ENCODE data around the gene PDE4A. TPM values are rescaled to one million over a fixed set of nuclear protein-coding genes. Genes with fewer than 3 reads are reported as not detected.

Gene PDE4A
- total RNA-seq, 1 experiment from 2014 or later: 3.7 TPM

DNA sequence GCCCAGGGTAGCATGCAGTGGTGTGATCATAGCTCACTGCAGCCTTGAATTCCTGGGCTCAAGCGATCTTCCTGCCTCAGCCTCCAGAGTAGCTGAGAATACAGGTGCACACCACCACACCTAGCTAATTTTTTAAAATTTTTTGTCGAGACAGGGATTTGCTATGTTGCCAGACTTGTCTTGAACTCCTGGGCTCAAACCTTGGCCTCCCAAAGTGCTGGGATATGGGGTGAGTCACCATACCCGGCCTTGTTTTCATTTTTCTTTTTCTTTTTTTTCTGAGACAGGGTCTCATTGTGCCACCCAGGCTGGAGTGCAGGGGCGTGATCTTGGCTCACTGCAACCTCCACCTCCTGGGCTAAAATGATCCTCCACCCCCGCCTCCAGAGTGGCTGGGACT is 44.1 kb downstream of the PDE4A start:
- intact Hi-C loops (cut with micrococcal nuclease; ENCODE audit: unreplicated experiment): no loop called here
- Histone ChIP-seq H3K4me3 (ENCODE audit: low read depth, low read length) (no peak overlapping the region), H3K9me3 (no peaks in the 10 kb centered on the region), H3K4me1 (no peaks in the 10 kb centered on the region), H3K36me3 (ENCODE audit: control insufficient read depth, insufficient read depth, low read length) (no peaks in the 10 kb centered on the region), H3K27me3 (replicated peaks; ENCODE audit: control insufficient read depth, insufficient read depth, low read length) (no peaks in the 10 kb centered on the region)
- Mint-ChIP-seq H3K27me3 (ENCODE audit: insufficient read depth, unreplicated experiment) (no peaks in the 10 kb centered on the region), H3K9me3 (ENCODE audit: unreplicated experiment) (no peaks in the 10 kb centered on the region), H3K4me1 (ENCODE audit: low read depth, unreplicated experiment) (no peaks in the 10 kb centered on the region), H3K27ac (ENCODE audit: unreplicated experiment) (no peak overlapping the region), H3K4me3 (ENCODE audit: unreplicated experiment) (no peak overlapping the region), H3K36me3 (ENCODE audit: insufficient read depth, unreplicated experiment) (no peaks in the 10 kb centered on the region)
- BruUV-seq (replicated peaks): no TSS peak
- CTCF ChIA-PET: no interaction called here
- DNase-seq: no peak
- TF ChIP-seq, protein P1, sequence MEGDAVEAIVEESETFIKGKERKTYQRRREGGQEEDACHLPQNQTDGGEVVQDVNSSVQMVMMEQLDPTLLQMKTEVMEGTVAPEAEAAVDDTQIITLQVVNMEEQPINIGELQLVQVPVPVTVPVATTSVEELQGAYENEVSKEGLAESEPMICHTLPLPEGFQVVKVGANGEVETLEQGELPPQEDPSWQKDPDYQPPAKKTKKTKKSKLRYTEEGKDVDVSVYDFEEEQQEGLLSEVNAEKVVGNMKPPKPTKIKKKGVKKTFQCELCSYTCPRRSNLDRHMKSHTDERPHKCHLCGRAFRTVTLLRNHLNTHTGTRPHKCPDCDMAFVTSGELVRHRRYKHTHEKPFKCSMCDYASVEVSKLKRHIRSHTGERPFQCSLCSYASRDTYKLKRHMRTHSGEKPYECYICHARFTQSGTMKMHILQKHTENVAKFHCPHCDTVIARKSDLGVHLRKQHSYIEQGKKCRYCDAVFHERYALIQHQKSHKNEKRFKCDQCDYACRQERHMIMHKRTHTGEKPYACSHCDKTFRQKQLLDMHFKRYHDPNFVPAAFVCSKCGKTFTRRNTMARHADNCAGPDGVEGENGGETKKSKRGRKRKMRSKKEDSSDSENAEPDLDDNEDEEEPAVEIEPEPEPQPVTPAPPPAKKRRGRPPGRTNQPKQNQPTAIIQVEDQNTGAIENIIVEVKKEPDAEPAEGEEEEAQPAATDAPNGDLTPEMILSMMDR (IDR thresholded peaks at IDR 0.05; ENCODE audit: insufficient read depth in 1 of 2, low read depth in 1 of 2, low read length in 1 of 2, severe bottlenecking in 1 of 2, unreplicated experiment in 1 of 2): no peak
- POLR2A ChIA-PET: no interaction called here

DNA sequence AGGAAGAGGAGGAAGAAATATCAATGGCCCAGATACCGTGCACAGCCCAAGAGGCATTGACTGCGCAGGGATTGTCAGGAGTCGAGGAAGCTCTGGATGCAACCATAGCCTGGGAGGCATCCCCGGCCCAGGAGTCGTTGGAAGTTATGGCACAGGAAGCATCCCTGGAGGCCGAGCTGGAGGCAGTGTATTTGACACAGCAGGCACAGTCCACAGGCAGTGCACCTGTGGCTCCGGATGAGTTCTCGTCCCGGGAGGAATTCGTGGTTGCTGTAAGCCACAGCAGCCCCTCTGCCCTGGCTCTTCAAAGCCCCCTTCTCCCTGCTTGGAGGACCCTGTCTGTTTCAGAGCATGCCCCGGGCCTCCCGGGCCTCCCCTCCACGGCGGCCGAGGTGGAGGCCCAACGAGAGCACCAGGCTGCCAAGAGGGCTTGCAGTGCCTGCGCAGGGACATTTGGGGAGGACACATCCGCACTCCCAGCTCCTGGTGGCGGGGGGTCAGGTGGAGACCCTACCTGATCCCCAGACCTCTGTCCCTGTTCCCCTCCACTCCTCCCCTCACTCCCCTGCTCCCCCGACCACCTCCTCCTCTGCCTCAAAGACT is 46.9 kb downstream of the PDE4A start:
- no peaks in the 10 kb centered on the region for H3K27me3 Mint-ChIP-seq (ENCODE audit: insufficient read depth, unreplicated experiment)
- no peak overlapping the region for H3K27ac Mint-ChIP-seq (ENCODE audit: unreplicated experiment)

DNA sequence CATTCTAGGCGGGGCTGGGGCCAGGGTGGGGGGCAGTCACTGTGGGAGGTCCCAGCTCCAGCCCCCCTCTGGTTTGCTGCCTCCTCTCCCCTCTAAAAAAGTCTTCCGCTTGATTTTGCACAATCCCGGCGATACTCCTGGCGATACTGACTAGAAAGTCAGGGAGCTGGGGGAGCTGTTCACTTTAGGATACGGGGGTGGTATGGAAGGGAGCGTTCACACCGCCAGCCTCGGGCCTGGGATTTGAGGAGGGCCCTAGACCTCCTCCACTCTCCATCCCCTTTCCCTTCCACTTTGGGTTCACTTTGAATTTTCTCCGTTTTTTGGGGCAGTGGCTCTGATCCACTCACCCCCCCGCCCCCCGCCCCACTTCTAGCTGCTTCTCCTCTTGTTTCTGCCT is 47.8 kb downstream of the PDE4A start:
- H3K4me3 ChIP-seq (ENCODE audit: low read depth, low read length): no peak overlapping the region
- Mint-ChIP-seq H3K27ac (ENCODE audit: unreplicated experiment) (no peak overlapping the region), H3K4me3 (ENCODE audit: unreplicated experiment) (no peak overlapping the region), H3K4me1 (ENCODE audit: low read depth, unreplicated experiment) (no peaks in the 10 kb centered on the region), H3K9me3 (ENCODE audit: unreplicated experiment) (no peaks in the 10 kb centered on the region), H3K36me3 (ENCODE audit: insufficient read depth, unreplicated experiment) (no peaks in the 10 kb centered on the region), H3K27me3 (ENCODE audit: insufficient read depth, unreplicated experiment) (no peaks in the 10 kb centered on the region)
- H3K9me3 ChIP-seq: no peaks in the 10 kb centered on the region
- DNase-seq: no peak
- no peaks in the 10 kb centered on the region for H3K27me3 ChIP-seq (replicated peaks; ENCODE audit: control insufficient read depth, insufficient read depth, low read length)
- POLR2A ChIA-PET: no interaction called here
- TF ChIP-seq, protein P1 (IDR thresholded peaks at IDR 0.05; ENCODE audit: insufficient read depth in 1 of 2, low read depth in 1 of 2, low read length in 1 of 2, severe bottlenecking in 1 of 2, unreplicated experiment in 1 of 2): no peak
- H3K36me3 ChIP-seq (ENCODE audit: control insufficient read depth, insufficient read depth, low read length): no peaks in the 10 kb centered on the region
- no peaks in the 10 kb centered on the region for H3K4me1 ChIP-seq
- CTCF ChIA-PET: interaction anchor here (0.6 to 1.2 kb wide), 3 partner anchors 11 to 21 kb away, joined by 3 to 7 read pairs (median 3); no protein-coding TSS in a partner anchor
- intact Hi-C loops (cut with micrococcal nuclease; ENCODE audit: unreplicated experiment): no loop called here
- BruUV-seq (replicated peaks): no TSS peak

More for the DNA sequence above, 46.9 kb downstream of the PDE4A start:
- intact Hi-C loops (cut with micrococcal nuclease; ENCODE audit: unreplicated experiment): no loop called here
- TF ChIP-seq, protein P1 (IDR thresholded peaks at IDR 0.05; ENCODE audit: insufficient read depth in 1 of 2, low read depth in 1 of 2, low read length in 1 of 2, severe bottlenecking in 1 of 2, unreplicated experiment in 1 of 2): no peak
- DNase-seq: no peak
- no peaks in the 10 kb centered on the region for H3K36me3 ChIP-seq (ENCODE audit: control insufficient read depth, insufficient read depth, low read length)
- H3K9me3 Mint-ChIP-seq (ENCODE audit: unreplicated experiment): no peaks in the 10 kb centered on the region
- no peaks in the 10 kb centered on the region for H3K36me3 Mint-ChIP-seq (ENCODE audit: insufficient read depth, unreplicated experiment)
- H3K4me3 ChIP-seq (ENCODE audit: low read depth, low read length): no peak overlapping the region
- no peaks in the 10 kb centered on the region for H3K4me1 Mint-ChIP-seq (ENCODE audit: low read depth, unreplicated experiment)
- no peaks in the 10 kb centered on the region for H3K4me1 ChIP-seq
- BruUV-seq (replicated peaks): no TSS peak
- no peaks in the 10 kb centered on the region for H3K9me3 ChIP-seq
- H3K4me3 Mint-ChIP-seq (ENCODE audit: unreplicated experiment): no peak overlapping the region
- CTCF ChIA-PET: no interaction called here
- no peaks in the 10 kb centered on the region for H3K27me3 ChIP-seq (replicated peaks; ENCODE audit: control insufficient read depth, insufficient read depth, low read length)
- POLR2A ChIA-PET: no interaction called here
